ENCODE results near the gene SH3RF3.

SH3RF3 gene

GRCh38 chr2:109345653-109346480, 216.9 kb downstream of the SH3RF3 start:
- no peak for DNase-seq (ENCODE audit: low read depth, low spot score)

GRCh38 chr2:109346601-109347228, 217.7 kb downstream of the SH3RF3 start:
- no peaks in the 10 kb centered on the region for H3K9me3 ChIP-seq (ENCODE audit: insufficient read depth, low read length)
- H3K4me3 ChIP-seq (ENCODE audit: insufficient read length, low read depth), result no peak overlapping the region
- no peaks in the 10 kb centered on the region for H3K27me3 ChIP-seq (ENCODE audit: insufficient read depth, insufficient read length)
- H3K36me3 ChIP-seq (ENCODE audit: insufficient read depth, insufficient read length, low read length), result no peaks in the 10 kb centered on the region
- DNase-seq (ENCODE audit: low read depth, low spot score), result no peak
- TF ChIP-seq SUZ12 (IDR thresholded peaks at IDR 0.05; ENCODE audit: extremely low read depth, insufficient read depth, insufficient read length), result no peak
- H3K4me1 ChIP-seq (ENCODE audit: insufficient read depth, insufficient read length), result peaks cover 10% of the 10 kb centered on the region
- H3K9ac ChIP-seq (ENCODE audit: insufficient read length, low read depth), result no peak overlapping the region

More at GRCh38 chr2:109345653-109346480, 216.9 kb downstream of the SH3RF3 start:
- Histone ChIP-seq H3K36me3 (ENCODE audit: insufficient read depth, insufficient read length, low read length) (no peaks in the 10 kb centered on the region), H3K4me3 (ENCODE audit: insufficient read length, low read depth) (no peak overlapping the region), H3K9ac (ENCODE audit: insufficient read length, low read depth) (no peak overlapping the region), H3K9me3 (ENCODE audit: insufficient read depth, low read length) (peaks cover 2% of the 10 kb centered on the region; the same call in 1 of the 2 replicates), H3K4me1 (ENCODE audit: insufficient read depth, insufficient read length) (peaks cover 10% of the 10 kb centered on the region), H3K27me3 (ENCODE audit: insufficient read depth, insufficient read length) (no peaks in the 10 kb centered on the region)
- TF ChIP-seq SUZ12 (IDR thresholded peaks at IDR 0.05; ENCODE audit: extremely low read depth, insufficient read depth, insufficient read length) (no peak), YY1 (IDR thresholded peaks at IDR 0.05; ENCODE audit: insufficient read depth, insufficient read length) (no peak), ZNF274 (IDR thresholded peaks at IDR 0.05; ENCODE audit: low read depth, low read length) (no peak)

- no peaks in the 10 kb centered on the region for H3K27me3 ChIP-seq (ENCODE audit: insufficient read depth, insufficient read length)
- H3K9me3 ChIP-seq (ENCODE audit: insufficient read depth, low read length), result no peaks in the 10 kb centered on the region
- no peak for DNase-seq (ENCODE audit: low read depth, low spot score)
- no peaks in the 10 kb centered on the region for H3K36me3 ChIP-seq (ENCODE audit: insufficient read depth, insufficient read length, low read length)
- no peak overlapping the region for H3K4me3 ChIP-seq (ENCODE audit: insufficient read length, low read depth)
- H3K9ac ChIP-seq (ENCODE audit: insufficient read length, low read depth), result no peak overlapping the region
- peaks cover 10% of the 10 kb centered on the region for H3K4me1 ChIP-seq (ENCODE audit: insufficient read depth, insufficient read length)
- no peak for TF ChIP-seq ZNF274 (IDR thresholded peaks at IDR 0.05; ENCODE audit: low read depth, low read length)
- TF ChIP-seq SUZ12 (IDR thresholded peaks at IDR 0.05; ENCODE audit: extremely low read depth, insufficient read depth, insufficient read length), result no peak
- no peak for TF ChIP-seq YY1 (IDR thresholded peaks at IDR 0.05; ENCODE audit: insufficient read depth, insufficient read length)
Observed at GRCh38 chr2:109347626-109348025, 218.6 kb downstream of the SH3RF3 start.

GRCh38 chr2:109348190-109348589, 219.2 kb downstream of the SH3RF3 start:
- peaks cover 10% of the 10 kb centered on the region for H3K4me1 ChIP-seq (ENCODE audit: insufficient read depth, insufficient read length)
- H3K27me3 ChIP-seq (ENCODE audit: insufficient read depth, insufficient read length), result no peaks in the 10 kb centered on the region
- no peaks in the 10 kb centered on the region for H3K36me3 ChIP-seq (ENCODE audit: insufficient read depth, insufficient read length, low read length)
- no peak overlapping the region for H3K4me3 ChIP-seq (ENCODE audit: insufficient read length, low read depth)
- TF ChIP-seq ZNF274 (IDR thresholded peaks at IDR 0.05; ENCODE audit: low read depth, low read length), result no peak
- TF ChIP-seq SUZ12 (IDR thresholded peaks at IDR 0.05; ENCODE audit: extremely low read depth, insufficient read depth, insufficient read length), result no peak
- TF ChIP-seq YY1 (IDR thresholded peaks at IDR 0.05; ENCODE audit: insufficient read depth, insufficient read length), result no peak
- DNase-seq (ENCODE audit: low read depth, low spot score), result no peak
- no peak overlapping the region for H3K9ac ChIP-seq (ENCODE audit: insufficient read length, low read depth)
- H3K9me3 ChIP-seq (ENCODE audit: insufficient read depth, low read length), result no peaks in the 10 kb centered on the region

GRCh38 chr2:109348671-109349502, 219.9 kb downstream of the SH3RF3 start:
- H3K4me1 ChIP-seq (ENCODE audit: insufficient read depth, insufficient read length), result peaks cover 10% of the 10 kb centered on the region

GRCh38 chr2:109349503-109350465, 220.8 kb downstream of the SH3RF3 start:
- H3K4me1 ChIP-seq (ENCODE audit: insufficient read depth, insufficient read length), result peaks cover 10% of the 10 kb centered on the region
- H3K9ac ChIP-seq (ENCODE audit: insufficient read length, low read depth), result no peak overlapping the region
- TF ChIP-seq YY1 (IDR thresholded peaks at IDR 0.05; ENCODE audit: insufficient read depth, insufficient read length) (no peak), ZNF274 (IDR thresholded peaks at IDR 0.05; ENCODE audit: low read depth, low read length) (no peak), SUZ12 (IDR thresholded peaks at IDR 0.05; ENCODE audit: extremely low read depth, insufficient read depth, insufficient read length) (no peak)
- H3K4me3 ChIP-seq (ENCODE audit: insufficient read length, low read depth), result no peak overlapping the region
- no peak for DNase-seq (ENCODE audit: low read depth, low spot score)
- H3K27me3 ChIP-seq (ENCODE audit: insufficient read depth, insufficient read length), result no peaks in the 10 kb centered on the region
- H3K36me3 ChIP-seq (ENCODE audit: insufficient read depth, insufficient read length, low read length), result no peaks in the 10 kb centered on the region
- H3K9me3 ChIP-seq (ENCODE audit: insufficient read depth, low read length), result peaks cover 7% of the 10 kb centered on the region; the same call in 1 of the 2 replicates

More at GRCh38 chr2:109348671-109349502, 219.9 kb downstream of the SH3RF3 start:
- Histone ChIP-seq H3K27me3 (ENCODE audit: insufficient read depth, insufficient read length) (no peaks in the 10 kb centered on the region), H3K9ac (ENCODE audit: insufficient read length, low read depth) (no peak overlapping the region), H3K36me3 (ENCODE audit: insufficient read depth, insufficient read length, low read length) (no peaks in the 10 kb centered on the region), H3K9me3 (ENCODE audit: insufficient read depth, low read length) (no peaks in the 10 kb centered on the region), H3K4me3 (ENCODE audit: insufficient read length, low read depth) (no peak overlapping the region)
- no peak for DNase-seq (ENCODE audit: low read depth, low spot score)
- TF ChIP-seq ZNF274 (IDR thresholded peaks at IDR 0.05; ENCODE audit: low read depth, low read length) (no peak), YY1 (IDR thresholded peaks at IDR 0.05; ENCODE audit: insufficient read depth, insufficient read length) (no peak), SUZ12 (IDR thresholded peaks at IDR 0.05; ENCODE audit: extremely low read depth, insufficient read depth, insufficient read length) (no peak)

All from NT2/D1 (cell line).